Measurements from ENCODE around the gene LRRC43. TPM values are rescaled to one million over a fixed set of nuclear protein-coding genes. Genes with fewer than 3 reads are reported as not detected.

The LRRC43 gene
- total RNA-seq (under 1 TPM in 2 of 5 donors, not detected in 3; 0.44 to 0.66 TPM), total RNA-seq (0 to 0.63 (median 0.15) reads per million in 29 experiments)
- total RNA-seq (2013): 0.26 TPM

- H3K27me3 Mint-ChIP-seq: peaks cover 11 to 14% of the 10 kb centered on the region in 2 donors
- Histone ChIP-seq H3K9me3 (no peaks in the 10 kb centered on the region), H3K4me1 (ENCODE audit: control insufficient read depth in 1 of 2, extremely low read depth in 1 of 2, insufficient read depth in 2 of 2, low read length in 2 of 2) (peaks cover 0 to 10% of the 10 kb centered on the region in 2 experiments), H3K27me3 (replicated peaks in 1 of 2; ENCODE audit: control insufficient read depth in 2 of 2, extremely low read depth in 1 of 2, insufficient read depth in 2 of 2, low read length in 1 of 2) (peaks cover 0 to 22% of the 10 kb centered on the region in 2 experiments), H3K27ac (ENCODE audit: low read length) (no peak within 1 kb of the TSS), H3K4me3 (ENCODE audit: control insufficient read depth in 1 of 2, extremely low read depth in 1 of 2, low read length in 1 of 2) (peak within 1 kb of the TSS; percentile 43 to 74), H3K36me3 (ENCODE audit: control insufficient read depth in 2 of 2, extremely low read depth in 1 of 2, insufficient read depth in 1 of 2, low read length in 1 of 2) (no peaks in the 10 kb centered on the region)
- WGBS (ENCODE audit: insufficient coverage): 6% methylated on average over 62 of the region's 63 CpGs
- H3K27ac Mint-ChIP-seq: no peak within 1 kb of the TSS
- DNase-seq (peak in 21 of 35 experiments; percentile 21 to 56 (median 35)), ATAC-seq (replicated peaks in 1 of 4) (peak; percentile 79 to 86 (median 83))
- ChIA-PET CTCF (no interaction called here), POLR2A (interaction anchor here in 1 of 2 donors (0.6 kb wide), 3 partner anchors 31 to 1028 kb away, joined by 3 to 9 read pairs (median 4); no protein-coding TSS in a partner anchor)
- peaks cover 6 to 9% (median 8%) of the 10 kb centered on the region in 3 donors for H3K4me1 Mint-ChIP-seq
- no peaks in the 10 kb centered on the region for H3K36me3 Mint-ChIP-seq
- peak within 1 kb of the TSS; percentile 74 to 82 (median 77) for H3K4me3 Mint-ChIP-seq
- no peaks in the 10 kb centered on the region for H3K9me3 Mint-ChIP-seq
These were observed at the start of gene LRRC43 for GRCh38 chr12:122182887-122183587. LRRC43 (plus strand) TSS chr12:122183123; CDS start chr12:122183145, 22 bp downstream.

- H3K27ac ChIP-seq (ENCODE audit: low read length): no peak overlapping the region
- no peaks in the 10 kb centered on the region for H3K27me3 Mint-ChIP-seq
- POLR2A ChIA-PET: no interaction called here
- DNase-seq (no peak), ATAC-seq (replicated peaks in 1 of 4) (no peak)
- H3K4me1 Mint-ChIP-seq: no peaks in the 10 kb centered on the region
- H3K36me3 ChIP-seq (ENCODE audit: control insufficient read depth in 2 of 2, extremely low read depth in 1 of 2, insufficient read depth in 1 of 2, low read length in 1 of 2): peaks cover 22 to 61% of the 10 kb centered on the region in 2 donors
- WGBS (ENCODE audit: insufficient coverage): 87% methylated on average over 27 of the region's 28 CpGs
- no peak overlapping the region for H3K4me3 Mint-ChIP-seq
- peaks cover 46% of the 10 kb centered on the region for H3K36me3 Mint-ChIP-seq
- no peaks in the 10 kb centered on the region for H3K9me3 Mint-ChIP-seq
- no peaks in the 10 kb centered on the region for H3K9me3 ChIP-seq
- H3K4me3 ChIP-seq (ENCODE audit: control insufficient read depth in 1 of 2, extremely low read depth in 1 of 2, low read length in 1 of 2): no peak overlapping the region
- H3K27ac Mint-ChIP-seq: peak overlapping the region in 1 of 2 donors; percentile 6
- H3K27me3 ChIP-seq (replicated peaks in 1 of 2; ENCODE audit: control insufficient read depth in 2 of 2, extremely low read depth in 1 of 2, insufficient read depth in 2 of 2, low read length in 1 of 2): no peaks in the 10 kb centered on the region
- CTCF ChIA-PET: no interaction called here
- no peaks in the 10 kb centered on the region for H3K4me1 ChIP-seq (ENCODE audit: control insufficient read depth in 1 of 2, extremely low read depth in 1 of 2, insufficient read depth in 2 of 2, low read length in 2 of 2)
These were observed 49.6 kb upstream of the LRRC43 start for GRCh38 chr12:122133192-122133950.

GRCh38 chr12:122135437-122136031, 47.4 kb upstream of the LRRC43 start:
- Histone ChIP-seq H3K4me1 (ENCODE audit: control insufficient read depth in 1 of 2, extremely low read depth in 1 of 2, insufficient read depth in 2 of 2, low read length in 2 of 2) (no peaks in the 10 kb centered on the region), H3K9me3 (no peaks in the 10 kb centered on the region), H3K27ac (ENCODE audit: low read length) (no peak overlapping the region), H3K27me3 (replicated peaks in 1 of 2; ENCODE audit: control insufficient read depth in 2 of 2, extremely low read depth in 1 of 2, insufficient read depth in 2 of 2, low read length in 1 of 2) (no peaks in the 10 kb centered on the region), H3K4me3 (ENCODE audit: control insufficient read depth in 1 of 2, extremely low read depth in 1 of 2, low read length in 1 of 2) (no peak overlapping the region), H3K36me3 (ENCODE audit: control insufficient read depth in 2 of 2, extremely low read depth in 1 of 2, insufficient read depth in 1 of 2, low read length in 1 of 2) (peaks cover 22 to 51% of the 10 kb centered on the region in 2 donors)
- peaks cover 41% of the 10 kb centered on the region for H3K36me3 Mint-ChIP-seq
- POLR2A ChIA-PET: no interaction called here
- H3K27ac Mint-ChIP-seq: no peak overlapping the region
- ATAC-seq (replicated peaks in 1 of 4) (no peak), DNase-seq (no peak)
- 96% methylated on average over 18 of the region's 18 CpGs for WGBS (ENCODE audit: insufficient coverage)
- H3K4me3 Mint-ChIP-seq: no peak overlapping the region
- H3K9me3 Mint-ChIP-seq: no peaks in the 10 kb centered on the region
- no peaks in the 10 kb centered on the region for H3K4me1 Mint-ChIP-seq
- no peaks in the 10 kb centered on the region for H3K27me3 Mint-ChIP-seq
- CTCF ChIA-PET: no interaction called here

- Histone ChIP-seq H3K9me3 (no peaks in the 10 kb centered on the region), H3K4me1 (ENCODE audit: control insufficient read depth in 1 of 2, extremely low read depth in 1 of 2, insufficient read depth in 2 of 2, low read length in 2 of 2) (no peaks in the 10 kb centered on the region), H3K27ac (ENCODE audit: low read length) (no peak overlapping the region), H3K27me3 (replicated peaks in 1 of 2; ENCODE audit: control insufficient read depth in 2 of 2, extremely low read depth in 1 of 2, insufficient read depth in 2 of 2, low read length in 1 of 2) (no peaks in the 10 kb centered on the region), H3K4me3 (ENCODE audit: control insufficient read depth in 1 of 2, extremely low read depth in 1 of 2, low read length in 1 of 2) (no peak overlapping the region), H3K36me3 (ENCODE audit: control insufficient read depth in 2 of 2, extremely low read depth in 1 of 2, insufficient read depth in 1 of 2, low read length in 1 of 2) (peaks cover 30 to 59% of the 10 kb centered on the region in 2 donors)
- no peak overlapping the region for H3K27ac Mint-ChIP-seq
- ChIA-PET POLR2A (no interaction called here), CTCF (interaction anchor here in 1 of 2 donors (0.6 kb wide), 1 partner anchor 362 kb away, joined by 3 read pairs; no protein-coding TSS in a partner anchor)
- DNase-seq: no peak
- no peaks in the 10 kb centered on the region for H3K4me1 Mint-ChIP-seq
- H3K9me3 Mint-ChIP-seq: no peaks in the 10 kb centered on the region
- ATAC-seq (replicated peaks in 1 of 4): peak in 1 of 4 experiments; percentile 39
- H3K4me3 Mint-ChIP-seq: no peak overlapping the region
- H3K36me3 Mint-ChIP-seq: peaks cover 40% of the 10 kb centered on the region
- WGBS (ENCODE audit: insufficient coverage): 85% methylated on average over 5 of the region's 10 CpGs
- H3K27me3 Mint-ChIP-seq: no peaks in the 10 kb centered on the region
These were observed 45.7 kb upstream of the LRRC43 start for GRCh38 chr12:122137229-122137628.

GRCh38 chr12:122137681-122138080, 45.2 kb upstream of the LRRC43 start:
- WGBS (ENCODE audit: insufficient coverage): 82% methylated on average over 11 of the region's 11 CpGs
- no peak overlapping the region for H3K27ac Mint-ChIP-seq
- no peaks in the 10 kb centered on the region for H3K9me3 ChIP-seq
- H3K4me1 Mint-ChIP-seq: no peaks in the 10 kb centered on the region
- ATAC-seq (replicated peaks in 1 of 4) (peak in 1 of 4 experiments; percentile 37), DNase-seq (no peak)
- no peak overlapping the region for H3K4me3 Mint-ChIP-seq
- H3K27me3 ChIP-seq (replicated peaks in 1 of 2; ENCODE audit: control insufficient read depth in 2 of 2, extremely low read depth in 1 of 2, insufficient read depth in 2 of 2, low read length in 1 of 2): no peaks in the 10 kb centered on the region
- H3K4me3 ChIP-seq (ENCODE audit: control insufficient read depth in 1 of 2, extremely low read depth in 1 of 2, low read length in 1 of 2): no peak overlapping the region
- H3K27me3 Mint-ChIP-seq: no peaks in the 10 kb centered on the region
- H3K36me3 Mint-ChIP-seq: peaks cover 36% of the 10 kb centered on the region
- H3K9me3 Mint-ChIP-seq: no peaks in the 10 kb centered on the region
- ChIA-PET POLR2A (no interaction called here), CTCF (interaction anchor here in 1 of 2 donors (0.5 to 0.8 kb wide), 3 partner anchors 11 to 375 kb away, joined by 3 read pairs; no protein-coding TSS in a partner anchor)
- H3K4me1 ChIP-seq (ENCODE audit: control insufficient read depth in 1 of 2, extremely low read depth in 1 of 2, insufficient read depth in 2 of 2, low read length in 2 of 2): no peaks in the 10 kb centered on the region
- no peak overlapping the region for H3K27ac ChIP-seq (ENCODE audit: low read length)
- H3K36me3 ChIP-seq (ENCODE audit: control insufficient read depth in 2 of 2, extremely low read depth in 1 of 2, insufficient read depth in 1 of 2, low read length in 1 of 2): peaks cover 30 to 59% of the 10 kb centered on the region in 2 donors

GRCh38 chr12:122138181-122138580, 44.7 kb upstream of the LRRC43 start:
- H3K36me3 ChIP-seq (ENCODE audit: control insufficient read depth in 2 of 2, extremely low read depth in 1 of 2, insufficient read depth in 1 of 2, low read length in 1 of 2): peaks cover 25 to 59% of the 10 kb centered on the region in 2 donors
- no peak overlapping the region for H3K27ac Mint-ChIP-seq

More at GRCh38 chr12:122138181-122138580, 44.7 kb upstream of the LRRC43 start:
- DNase-seq (no peak), ATAC-seq (replicated peaks in 1 of 4) (no peak)
- H3K4me3 ChIP-seq (ENCODE audit: control insufficient read depth in 1 of 2, extremely low read depth in 1 of 2, low read length in 1 of 2): no peak overlapping the region
- WGBS (ENCODE audit: insufficient coverage): 97% methylated on average over 10 of the region's 11 CpGs
- H3K4me1 ChIP-seq (ENCODE audit: control insufficient read depth in 1 of 2, extremely low read depth in 1 of 2, insufficient read depth in 2 of 2, low read length in 2 of 2): no peaks in the 10 kb centered on the region
- no peaks in the 10 kb centered on the region for H3K9me3 ChIP-seq
- H3K27ac ChIP-seq (ENCODE audit: low read length): no peak overlapping the region
- ChIA-PET POLR2A (no interaction called here), CTCF (interaction anchor here in 1 of 2 donors (0.5 to 0.8 kb wide), 2 partner anchors 11 to 375 kb away, joined by 3 read pairs; no protein-coding TSS in a partner anchor)
- H3K27me3 Mint-ChIP-seq: no peaks in the 10 kb centered on the region
- H3K9me3 Mint-ChIP-seq: no peaks in the 10 kb centered on the region
- H3K4me3 Mint-ChIP-seq: no peak overlapping the region
- no peaks in the 10 kb centered on the region for H3K27me3 ChIP-seq (replicated peaks in 1 of 2; ENCODE audit: control insufficient read depth in 2 of 2, extremely low read depth in 1 of 2, insufficient read depth in 2 of 2, low read length in 1 of 2)
- H3K36me3 Mint-ChIP-seq: peaks cover 35% of the 10 kb centered on the region
- H3K4me1 Mint-ChIP-seq: no peaks in the 10 kb centered on the region
